Lower leg skin (tissue), 4 donors: Measurements from ENCODE around the gene METTL3. TPM values are rescaled to one million over a fixed set of nuclear protein-coding genes. Genes with fewer than 3 reads are reported as not detected.

Source experiments
- DNase-seq, 2 donors: peaks; one replicate each; pipeline ENCODE4 v3.0.0-alpha.2; 2019; ENCODE audit warnings: low spot score in 2 of 2
- H3K4me3 ChIP-seq: fragments of 200-600 bp; sonication (generic); 2 replicates; pipeline ENCODE4 v1.5.1; 2017; ENCODE audit warnings: mild to moderate bottlenecking, low read depth; ENCODE audit not compliant: poor library complexity, severe bottlenecking
- CTCF ChIP-seq, 3 donors: fragments of 450-650 bp; IDR thresholded peaks; one replicate each; pipeline ENCODE4 v1.5.1; 2016; ENCODE audit warnings: antibody characterized with exemption in 3 of 3, mild to moderate bottlenecking in 3 of 3, moderate library complexity in 2 of 3
- POLR2A ChIP-seq, 2 donors: fragments of 450-650 bp; IDR thresholded peaks; one replicate each; pipeline ENCODE4 v1.6.1; 2016 to 2017; ENCODE audit warnings: antibody characterized with exemption in 2 of 2, mild to moderate bottlenecking in 1 of 2, moderate library complexity in 1 of 2
- WGBS, 2 donors: methylation state at CpG; one replicate each; pipeline ENCODE4 v1.1.5; 2018; 5-methylcytosine and 5-hydroxymethylcytosine counted together
- intact Hi-C: fragments of 100-400 bp; cut with DNase I; formaldehyde crosslinking; loops from one replicate; pipeline ENCODE4 v1.15.0; 2023; ENCODE audit warnings: low total_unique reads
- total RNA-seq, 4 donors: library from RNA; depleted of rRNA; stranded (reverse); fragments of >200 nt; gene quantifications; one replicate each; pipeline ENCODE4 v1.1.0, GENCODE V29; 2016

Gene METTL3
- total RNA-seq, 4 donors from 2014 or later, result 33.4 to 60.0 (median 39.8) TPM

DNA sequence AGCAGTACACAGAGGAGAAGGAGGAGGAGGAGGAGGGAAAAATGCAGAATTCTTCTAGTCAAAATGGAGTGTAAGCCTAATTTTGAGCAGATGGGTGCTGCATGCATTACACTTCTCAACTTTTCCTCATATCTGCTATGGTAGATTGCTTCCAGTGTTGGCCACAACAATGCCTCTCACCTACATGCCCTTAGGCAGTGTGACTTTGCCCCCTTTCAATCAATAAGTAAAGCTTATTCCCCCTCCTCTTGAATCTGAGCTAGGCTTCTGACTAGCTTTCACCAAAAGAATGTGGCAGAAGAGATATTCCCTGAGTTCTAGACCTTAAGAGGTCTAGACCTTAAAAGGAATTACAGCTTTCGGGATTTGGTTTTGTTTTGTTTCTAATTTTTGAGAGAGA lies 3.2 kb upstream of the METTL3 start:
- TF ChIP-seq POLR2A (IDR thresholded peaks at IDR 0.05), result no peak
- TF ChIP-seq CTCF (IDR thresholded peaks at IDR 0.05), result no peak
- WGBS, 2 donors, result 96 to 97% methylated on average over 1 of the region's 1 CpG
- no peak overlapping the region for H3K4me3 ChIP-seq
- DNase-seq, result no peak
- intact Hi-C loops, result no loop called here

- DNase-seq, result no peak
- WGBS, 2 donors, result 84 to 89% methylated on average over 6 of the region's 6 CpGs
- no peak overlapping the region for H3K4me3 ChIP-seq
- intact Hi-C loops, result loop anchor here (10.0 kb wide), 1 partner anchor 45 kb away; no protein-coding TSS in a partner anchor
- TF ChIP-seq POLR2A (IDR thresholded peaks at IDR 0.05), result no peak
- TF ChIP-seq CTCF (IDR thresholded peaks at IDR 0.05), result no peak
Measured at GRCh38 chr14:21509432-21510143, 1.6 kb downstream of the METTL3 start.

DNA sequence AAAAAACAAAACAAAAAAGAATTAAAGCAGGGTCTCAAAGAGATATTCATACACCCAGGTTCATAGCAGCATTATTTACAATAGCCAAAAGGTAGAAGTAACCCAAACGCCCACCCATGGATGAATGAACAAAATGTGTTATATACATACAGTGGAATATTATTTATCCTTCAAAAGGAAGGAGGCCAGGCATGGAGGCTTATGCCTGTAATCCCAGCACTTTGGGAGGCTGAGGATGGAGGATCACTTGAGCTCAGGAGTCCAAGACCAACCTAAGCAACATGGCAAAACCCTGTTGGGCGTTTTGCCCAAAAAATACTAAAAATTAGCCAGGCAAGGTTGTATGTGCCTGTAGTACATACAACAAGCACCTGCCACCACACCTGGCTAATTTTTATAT lies 4.6 kb downstream of the METTL3 start:
- TF ChIP-seq POLR2A (IDR thresholded peaks at IDR 0.05) (no peak), CTCF (IDR thresholded peaks at IDR 0.05) (no peak)
- H3K4me3 ChIP-seq, result no peak overlapping the region
- 84 to 91% methylated on average over 2 of the region's 2 CpGs for WGBS, 2 donors
- DNase-seq, result no peak
- intact Hi-C loops, result loop anchor here (10.0 kb wide), 1 partner anchor 48 kb away; no protein-coding TSS in a partner anchor

GRCh38 chr14:21505012-21505553 lies 6.1 kb downstream of the METTL3 start:
- H3K4me3 ChIP-seq, result no peak overlapping the region
- DNase-seq, result no peak
- intact Hi-C loops, result loop anchor here (10.0 kb wide), 1 partner anchor 50 kb away; no protein-coding TSS in a partner anchor
- TF ChIP-seq CTCF (IDR thresholded peaks at IDR 0.05), result no peak
- TF ChIP-seq POLR2A (IDR thresholded peaks at IDR 0.05), result no peak

GRCh38 chr14:21503376-21503775 lies 7.8 kb downstream of the METTL3 start:
- TF ChIP-seq POLR2A (IDR thresholded peaks at IDR 0.05), result no peak
- H3K4me3 ChIP-seq, result no peak overlapping the region
- WGBS, 2 donors, result 89 to 95% methylated on average over 3 to 4 of the region's 4 CpGs
- no peak for DNase-seq
- intact Hi-C loops, result loop anchor here (10.0 kb wide), 1 partner anchor 51 kb away; no protein-coding TSS in a partner anchor

DNA sequence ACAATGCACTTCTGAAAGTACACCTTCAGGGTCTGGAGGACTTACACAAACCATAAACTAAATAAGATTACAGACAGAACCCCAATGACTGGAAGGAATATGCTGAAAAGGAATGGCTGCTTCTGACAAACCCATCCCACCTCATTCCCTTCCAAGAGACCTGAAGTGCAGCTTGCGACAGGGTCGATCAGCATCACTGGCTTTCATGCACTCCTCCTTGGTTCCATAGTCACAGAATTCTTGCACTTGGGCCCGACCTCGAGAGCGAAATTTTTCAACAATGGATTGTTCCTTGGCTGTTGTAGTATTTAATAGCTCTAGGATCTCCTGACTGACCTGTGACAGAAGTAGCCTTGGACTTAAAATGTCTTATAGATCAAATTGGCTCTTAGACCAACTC lies 9.6 kb downstream of the METTL3 start:
- H3K4me3 ChIP-seq, result no peak overlapping the region
- intact Hi-C loops, result loop anchor here (10.0 kb wide), 1 partner anchor 53 kb away; no protein-coding TSS in a partner anchor
- 89 to 91% methylated on average over 5 of the region's 5 CpGs for WGBS, 2 donors
- no peak for DNase-seq
- TF ChIP-seq POLR2A (IDR thresholded peaks at IDR 0.05) (no peak), CTCF (IDR thresholded peaks at IDR 0.05) (no peak)
